Prostate gland (tissue), 2 donors: Measurements from ENCODE around the gene TRUB1.

Experiments
- CTCF ChIP-seq, 4 experiments: fragments of 200-600 bp in 2 of 4; fragments of 450-650 bp in 2 of 4; sonication (generic) in 2 of 4; IDR thresholded peaks; 1 replicate in 3 of 4; 2 replicates in 1 of 4; pipeline ENCODE4 v1.5.1; 2016 to 2019; ENCODE audit warnings: antibody characterized with exemption in 4 of 4, mild to moderate bottlenecking in 2 of 4, moderate library complexity in 2 of 4
- POLR2A ChIP-seq: fragments of 450-650 bp; IDR thresholded peaks from one replicate; pipeline ENCODE4 v1.6.1; 2016; ENCODE audit warnings: antibody characterized with exemption, mild to moderate bottlenecking
- POLR2AphosphoS5 ChIP-seq: sonication (generic); formaldehyde crosslinking; IDR thresholded peaks from one replicate; pipeline ENCODE4 v1.6.1; 2017; ENCODE audit warnings: antibody characterized with exemption

GRCh38 chr10:114940735-114941134 lies 2.7 kb downstream of the TRUB1 start:
- TF ChIP-seq POLR2AphosphoS5 (no peak), POLR2A (no peak), CTCF (IDR thresholded peaks at IDR 0.05) (no peak)
